ENCODE measurements around the gene TST. TPM values are rescaled to one million over a fixed set of nuclear protein-coding genes. Genes with fewer than 3 reads are reported as not detected.

The TST gene
- total and polyA plus RNA-seq, 9 of the 15 experiments (the other 6 are each of a cell fraction or from before 2014, with no cell fraction given): 1.4 to 26.9 (median 12.4) TPM

GRCh38 chr22:36977947-36978660 is 41.1 kb downstream of the TST start (continued):
- TF ChIP-seq VEZF1 (CRISPR knock-in tag; IDR thresholded peaks at IDR 0.05): peak; percentile 94
- no peak for TF ChIP-seq GTF2A2 (tag; IDR thresholded peaks at IDR 0.05)
- no peak for TF ChIP-seq MEF2D (tag; conservative IDR thresholded peaks at IDR 0.05; ENCODE audit: low read depth)
- peak in 1 of 2 experiments; percentile 70; a peak in 1 of 4 replicates for TF ChIP-seq RCOR1 (IDR thresholded peaks at IDR 0.05; ENCODE audit: borderline replicate concordance in 1 of 2, low read depth in 2 of 2, low read length in 2 of 2)
- TF ChIP-seq ZFP30 (CRISPR knock-in tag; IDR thresholded peaks at IDR 0.05; ENCODE audit: borderline replicate concordance): no peak
- no peak for TF ChIP-seq ELK1 (CRISPR knock-in tag; IDR thresholded peaks at IDR 0.05)
- TF ChIP-seq STAT5B (CRISPR knock-in tag; IDR thresholded peaks at IDR 0.05): no peak
- TF ChIP-seq E2F4 (CRISPR knock-in tag; IDR thresholded peaks at IDR 0.05; ENCODE audit: low read depth): no peak
- no peak for TF ChIP-seq ZNF24 (IDR thresholded peaks at IDR 0.05)
- TF ChIP-seq KLF1 (tag; IDR thresholded peaks at IDR 0.05): no peak
- TF ChIP-seq PTRF (tag; IDR thresholded peaks at IDR 0.05): no peak
- no peak; the same call in 1 of the 2 replicates for TF ChIP-seq NBN (IDR thresholded peaks at IDR 0.05; ENCODE audit: low read depth)
- no peak for TF ChIP-seq NFYB (IDR thresholded peaks at IDR 0.05; ENCODE audit: extremely low read depth, insufficient read length)
- TF ChIP-seq U2AF1 (optimal IDR thresholded peaks at IDR 0.05; ENCODE audit: low read depth, low read length): no peak
- no peak for TF ChIP-seq RBM15 (IDR thresholded peaks at IDR 0.05; ENCODE audit: insufficient read depth, low read length)
- no peak for TF ChIP-seq KLF6 (CRISPR knock-in tag; IDR thresholded peaks at IDR 0.05; ENCODE audit: borderline replicate concordance)
- TF ChIP-seq HNRNPK (IDR thresholded peaks at IDR 0.05; ENCODE audit: low read depth, low read length, poor library complexity, severe bottlenecking): no peak
- TF ChIP-seq NKRF (IDR thresholded peaks at IDR 0.05; ENCODE audit: borderline replicate concordance): no peak
- TF ChIP-seq C11orf30 (IDR thresholded peaks at IDR 0.05; ENCODE audit: low read depth): no peak
- TF ChIP-seq MYNN (IDR thresholded peaks at IDR 0.05): no peak
- TF ChIP-seq MYNN (CRISPR knock-in tag; IDR thresholded peaks at IDR 0.05): no peak
- no peak for TF ChIP-seq ZNF449 (CRISPR knock-in tag; IDR thresholded peaks at IDR 0.05)

Data from K562 (cell line).